Measurements from ENCODE around the gene SCRN1. TPM values are rescaled to one million over a fixed set of nuclear protein-coding genes. Genes with fewer than 3 reads are reported as not detected.

SCRN1 gene
- total and polyA plus RNA-seq, 7 experiments from 2014 or later: 1.6 to 8.7 (median 2.3) TPM

DNA sequence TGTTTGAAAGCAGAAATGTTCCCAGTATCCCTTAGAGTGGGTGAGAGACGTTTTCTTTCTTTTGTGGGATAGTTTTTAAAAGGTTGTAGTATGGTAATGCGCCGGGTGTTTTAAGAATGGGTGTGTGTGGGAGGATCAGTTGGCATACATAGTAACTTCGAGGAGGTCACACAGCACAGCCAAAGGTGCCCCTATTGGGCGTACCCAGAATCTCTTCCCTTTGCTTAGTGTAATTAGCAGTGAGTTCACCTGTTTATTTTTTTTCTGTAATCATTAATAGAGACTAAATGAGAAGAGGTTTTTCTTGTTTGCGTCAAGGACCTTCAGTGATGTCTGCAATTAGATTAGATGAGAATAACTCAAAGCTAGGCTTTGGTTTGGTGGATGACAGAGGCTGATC, 40.1 kb upstream of the SCRN1 start:
- DNase-seq: peak in 5 of 9 donors; percentile 7 to 18 (median 11)

DNA sequence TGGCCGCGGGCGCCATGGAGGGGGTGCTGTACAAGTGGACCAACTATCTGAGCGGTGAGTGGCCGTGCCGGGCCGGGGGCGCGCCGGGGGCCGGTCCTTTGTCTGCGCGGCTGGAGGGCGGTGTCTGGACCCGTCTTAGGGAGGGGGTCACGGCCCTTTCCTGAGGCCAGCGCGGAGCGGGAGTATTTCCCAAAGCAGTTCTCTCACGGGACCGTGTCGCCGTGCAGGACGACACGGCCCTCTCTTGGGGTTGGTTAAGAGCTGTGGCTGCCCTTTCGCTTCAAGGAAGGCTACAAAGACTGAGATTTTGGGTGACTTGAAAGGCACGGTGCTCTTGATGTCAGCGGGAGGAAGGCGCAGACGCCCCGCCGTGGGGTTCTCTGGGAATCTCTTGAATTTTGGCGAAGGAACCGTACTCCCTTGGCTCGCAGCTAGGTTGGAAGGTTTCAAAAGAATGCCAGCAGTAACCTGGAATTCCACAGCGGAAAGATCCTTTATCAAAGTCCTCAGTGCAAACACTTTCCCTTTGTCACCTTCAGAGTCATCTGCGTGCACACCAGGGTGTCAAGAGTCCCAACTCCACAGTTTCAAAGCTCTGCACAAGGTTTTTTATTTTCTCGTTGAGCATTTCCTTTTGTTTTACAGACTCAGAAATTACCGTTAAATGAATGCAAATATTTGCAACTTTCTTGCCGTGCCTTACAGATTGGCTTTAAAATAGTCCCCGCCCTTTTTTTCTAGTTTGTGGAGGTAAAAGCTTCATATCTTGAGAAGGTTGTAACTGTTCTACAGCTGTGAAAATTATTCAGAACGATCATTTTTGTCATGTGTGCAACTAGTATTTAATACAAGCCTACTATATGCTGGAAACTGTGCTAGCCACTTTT, 39.4 kb upstream of the SCRN1 start:
- Histone ChIP-seq H3K27me3 (ENCODE audit: control insufficient read depth in 2 of 2, insufficient read depth in 2 of 2, low read length in 2 of 2) (no peaks in the 10 kb centered on the region), H3K27ac (ENCODE audit: low read depth, low read length) (peak overlapping the region; percentile 69), H3K4me1 (ENCODE audit: control insufficient read depth in 2 of 2, insufficient read depth in 2 of 2, low read length in 2 of 2) (peaks cover 6 to 20% of the 10 kb centered on the region in 2 donors), H3K36me3 (ENCODE audit: control insufficient read depth in 2 of 3, insufficient read depth in 3 of 3, low read length in 3 of 3) (peaks cover 0 to 6% (median 0%) of the 10 kb centered on the region in 3 experiments), H3K4me3 (ENCODE audit: low read length) (peak overlapping the region; percentile 79), H3K9me3 (ENCODE audit: control insufficient read depth in 2 of 3, low read length in 3 of 3) (no peaks in the 10 kb centered on the region)
- no peaks in the 10 kb centered on the region for H3K27me3 Mint-ChIP-seq
- H3K4me1 Mint-ChIP-seq: peaks cover 14 to 31% (median 29%) of the 10 kb centered on the region in 7 donors
- ChIA-PET CTCF (interaction anchor here (0.8 kb wide), 1 partner anchor 33 kb away, joined by 4 read pairs; no protein-coding TSS in a partner anchor), POLR2A (interaction anchor here (0.9 to 1.7 kb wide), 4 partner anchors 8 to 449 kb away, joined by 3 to 10 read pairs (median 4); no protein-coding TSS in a partner anchor)
- intact Hi-C loops (cut with micrococcal nuclease): loop anchor here (1.0 to 5.0 kb wide), 9 partner anchors 33 to 743 kb away; partner anchors contain the start of genes GARS1 (in 1 of the 2), GGCT (in 1 of the 2), MINDY4 (in 1 of the 2) and MTURN (in 1 of the 2)
- DNase-seq (peak in 7 of 9 donors; percentile 33 to 53 (median 42)), ATAC-seq (peak; percentile 3)
- no peak overlapping the region for H3K4me3 Mint-ChIP-seq
- H3K9me3 Mint-ChIP-seq: no peaks in the 10 kb centered on the region
- H3K36me3 Mint-ChIP-seq: peaks cover 0 to 2% (median 0%) of the 10 kb centered on the region in 5 donors
- peak overlapping the region in 5 of 9 donors; percentile 51 to 90 (median 71) for H3K27ac Mint-ChIP-seq

More for the DNA sequence above, 40.1 kb upstream of the SCRN1 start:
- CTCF ChIA-PET: interaction anchor here (0.8 to 1.4 kb wide), 2 partner anchors 32 to 34 kb away, joined by 4 read pairs; no protein-coding TSS in a partner anchor
- intact Hi-C loops (cut with micrococcal nuclease): loop anchor here (1.0 to 5.0 kb wide), 6 partner anchors 33 to 743 kb away; partner anchors contain the start of genes MINDY4 (in 1 of the 2) and SCRN1 (in 1 of the 2)
- H3K4me3 ChIP-seq (ENCODE audit: low read length): peak overlapping the region; percentile 79
- H3K27ac Mint-ChIP-seq: peak overlapping the region in 2 of 9 donors; percentile 51 to 90
- H3K9me3 Mint-ChIP-seq: no peaks in the 10 kb centered on the region
- no peaks in the 10 kb centered on the region for H3K27me3 Mint-ChIP-seq
- H3K36me3 Mint-ChIP-seq: peaks cover 0 to 5% (median 0%) of the 10 kb centered on the region in 5 donors
- peaks cover 0 to 6% (median 0%) of the 10 kb centered on the region in 3 experiments for H3K36me3 ChIP-seq (ENCODE audit: control insufficient read depth in 2 of 3, insufficient read depth in 3 of 3, low read length in 3 of 3)
- no peaks in the 10 kb centered on the region for H3K9me3 ChIP-seq (ENCODE audit: control insufficient read depth in 2 of 3, low read length in 3 of 3)
- peak overlapping the region; percentile 69 for H3K27ac ChIP-seq (ENCODE audit: low read depth, low read length)
- POLR2A ChIA-PET: interaction anchor here (1.5 kb wide), 1 partner anchor 12 kb away, joined by 6 read pairs; no protein-coding TSS in a partner anchor
- H3K4me3 Mint-ChIP-seq: no peak overlapping the region
- H3K27me3 ChIP-seq (ENCODE audit: control insufficient read depth in 2 of 2, insufficient read depth in 2 of 2, low read length in 2 of 2): no peaks in the 10 kb centered on the region
- no peak for ATAC-seq
- H3K4me1 Mint-ChIP-seq: peaks cover 14 to 27% (median 24%) of the 10 kb centered on the region in 7 donors
- H3K4me1 ChIP-seq (ENCODE audit: control insufficient read depth in 2 of 2, insufficient read depth in 2 of 2, low read length in 2 of 2): peaks cover 6 to 20% of the 10 kb centered on the region in 2 donors

DNA sequence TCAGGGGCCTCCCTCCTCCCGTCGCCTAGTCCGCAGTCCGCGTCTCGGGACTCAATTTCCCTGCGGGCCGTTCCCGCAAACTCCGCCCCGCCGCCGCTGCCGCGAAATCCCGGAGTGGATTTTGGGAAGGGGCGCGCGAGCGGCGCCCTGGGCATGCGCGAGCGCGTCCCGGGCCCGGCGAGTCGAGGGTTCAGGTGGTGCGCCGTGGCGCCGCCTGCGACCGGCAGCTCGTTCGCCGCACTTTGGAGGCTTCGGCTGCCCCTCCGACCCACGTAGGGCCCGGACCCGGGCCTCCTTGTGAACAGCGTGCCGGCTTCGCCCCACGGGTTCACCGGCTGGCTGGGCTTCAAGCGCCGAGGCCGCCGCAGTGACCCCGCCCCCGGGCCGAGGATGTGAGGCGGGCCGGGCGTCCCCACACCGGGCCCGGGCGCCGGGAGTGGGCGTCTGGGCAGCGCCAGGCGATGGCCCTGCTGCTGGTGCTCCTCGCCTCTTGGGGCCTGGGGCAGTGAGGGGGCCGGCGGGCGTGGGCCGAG, 38.7 kb upstream of the SCRN1 start, which contains the start of gene PLEKHA8:
Gene PLEKHA8, plus strand, starts transcription at position 197 of the 533 bp plus-strand sequence. CDS start 351 bp downstream, outside the sequence.
- H3K27ac Mint-ChIP-seq: peak within 1 kb of the TSS; percentile 74 to 94 (median 88)
- H3K4me3 Mint-ChIP-seq: peak within 1 kb of the TSS in 6 of 10 donors; percentile 85 to 98 (median 89)

GRCh38 chr7:30027740-30028215, 38.2 kb upstream of the SCRN1 start:
- H3K27ac Mint-ChIP-seq: peak overlapping the region; percentile 74 to 94 (median 88)
- no peaks in the 10 kb centered on the region for H3K27me3 ChIP-seq (ENCODE audit: control insufficient read depth in 2 of 2, insufficient read depth in 2 of 2, low read length in 2 of 2)
- H3K36me3 ChIP-seq (ENCODE audit: control insufficient read depth in 2 of 3, insufficient read depth in 3 of 3, low read length in 3 of 3): peaks cover 0 to 6% (median 0%) of the 10 kb centered on the region in 3 experiments
- no peak for ATAC-seq
- no peaks in the 10 kb centered on the region for H3K9me3 Mint-ChIP-seq
- no peaks in the 10 kb centered on the region for H3K27me3 Mint-ChIP-seq
- CTCF ChIA-PET: interaction anchor here (0.7 to 1.4 kb wide), 2 partner anchors 34 to 43 kb away, joined by 3 to 8 read pairs; no protein-coding TSS in a partner anchor
- peak in 1 of 9 donors; percentile 8 for DNase-seq
- H3K4me3 ChIP-seq (ENCODE audit: low read length): peak overlapping the region; percentile 79
- intact Hi-C loops (cut with micrococcal nuclease): loop anchor here (1.0 to 5.0 kb wide), 14 partner anchors 35 to 1697 kb away; partner anchors contain the start of genes MINDY4 (in 2 of the 2), MTURN (in 2 of the 2), NOD1 (in 2 of the 2) and SCRN1 (in 2 of the 2)
- POLR2A ChIA-PET: interaction anchor here (0.9 to 2.2 kb wide), 6 partner anchors 9 to 450 kb away, joined by 3 to 10 read pairs (median 4); partner anchors contain the start of gene MTURN
- peaks cover 6 to 20% of the 10 kb centered on the region in 2 donors for H3K4me1 ChIP-seq (ENCODE audit: control insufficient read depth in 2 of 2, insufficient read depth in 2 of 2, low read length in 2 of 2)
- peaks cover 0 to 5% (median 0%) of the 10 kb centered on the region in 5 donors for H3K36me3 Mint-ChIP-seq
- H3K9me3 ChIP-seq (ENCODE audit: control insufficient read depth in 2 of 3, low read length in 3 of 3): no peaks in the 10 kb centered on the region
- peak overlapping the region in 6 of 10 donors; percentile 85 to 98 (median 89) for H3K4me3 Mint-ChIP-seq
- H3K27ac ChIP-seq (ENCODE audit: low read depth, low read length): peak overlapping the region; percentile 69
- H3K4me1 Mint-ChIP-seq: peaks cover 26 to 43% (median 40%) of the 10 kb centered on the region in 7 donors

More for the DNA sequence above, 38.7 kb upstream of the SCRN1 start, which contains the start of gene PLEKHA8:
- Mint-ChIP-seq H3K4me1 (peaks cover 21 to 38% (median 36%) of the 10 kb centered on the region in 7 donors), H3K36me3 (peaks cover 0 to 5% (median 0%) of the 10 kb centered on the region in 5 donors), H3K27me3 (no peaks in the 10 kb centered on the region), H3K9me3 (no peaks in the 10 kb centered on the region)
- Histone ChIP-seq H3K36me3 (ENCODE audit: control insufficient read depth in 2 of 3, insufficient read depth in 3 of 3, low read length in 3 of 3) (peaks cover 0 to 6% (median 0%) of the 10 kb centered on the region in 3 experiments), H3K4me3 (ENCODE audit: low read length) (peak within 1 kb of the TSS; percentile 79), H3K27me3 (ENCODE audit: control insufficient read depth in 2 of 2, insufficient read depth in 2 of 2, low read length in 2 of 2) (no peaks in the 10 kb centered on the region), H3K27ac (ENCODE audit: low read depth, low read length) (peak within 1 kb of the TSS; percentile 69), H3K9me3 (ENCODE audit: control insufficient read depth in 2 of 3, low read length in 3 of 3) (no peaks in the 10 kb centered on the region), H3K4me1 (ENCODE audit: control insufficient read depth in 2 of 2, insufficient read depth in 2 of 2, low read length in 2 of 2) (peaks cover 6 to 20% of the 10 kb centered on the region in 2 donors)
- ATAC-seq (peak; percentile 67), DNase-seq (peak; percentile 78 to 97 (median 89))
- ChIA-PET POLR2A (interaction anchor here (0.9 to 2.2 kb wide), 5 partner anchors 9 to 450 kb away, joined by 3 to 10 read pairs (median 4); partner anchors contain the start of gene MTURN), CTCF (interaction anchor here (1.4 kb wide), 1 partner anchor 34 kb away, joined by 8 read pairs; no protein-coding TSS in a partner anchor)
- intact Hi-C loops (cut with micrococcal nuclease): loop anchor here (1.0 to 5.0 kb wide), 7 partner anchors 35 to 744 kb away; partner anchors contain the start of genes GARS1 (in 1 of the 2), GGCT (in 1 of the 2), MINDY4 (in 1 of the 2) and MTURN (in 1 of the 2)

DNA sequence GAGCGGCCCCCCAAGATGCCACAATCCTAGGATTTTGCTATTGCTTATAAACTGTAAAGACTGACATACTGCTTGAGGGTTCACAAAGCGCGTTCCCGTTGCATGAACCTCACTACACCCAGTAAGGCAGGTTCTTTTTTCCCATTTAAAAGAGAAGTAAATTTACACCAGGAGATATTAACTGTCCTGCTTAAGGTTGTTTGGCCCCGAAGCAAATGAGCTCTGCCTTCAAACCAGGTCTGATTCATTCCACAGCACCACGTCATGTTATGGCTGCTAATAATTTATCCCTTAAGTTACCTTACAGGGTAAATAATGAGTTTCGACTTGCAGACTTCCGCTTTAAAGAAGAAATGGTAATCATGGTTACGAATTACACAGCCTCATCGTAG, 37.5 kb upstream of the SCRN1 start:
- peak overlapping the region; percentile 79 for H3K4me3 ChIP-seq (ENCODE audit: low read length)
- no peaks in the 10 kb centered on the region for H3K27me3 ChIP-seq (ENCODE audit: control insufficient read depth in 2 of 2, insufficient read depth in 2 of 2, low read length in 2 of 2)
- no peaks in the 10 kb centered on the region for H3K27me3 Mint-ChIP-seq
- H3K27ac Mint-ChIP-seq: peak overlapping the region; percentile 74 to 94 (median 88)
- H3K36me3 Mint-ChIP-seq: peaks cover 0 to 5% (median 0%) of the 10 kb centered on the region in 5 donors
- H3K4me1 Mint-ChIP-seq: peaks cover 28 to 47% (median 40%) of the 10 kb centered on the region in 7 donors
- H3K27ac ChIP-seq (ENCODE audit: low read depth, low read length): peak overlapping the region; percentile 69
- H3K4me1 ChIP-seq (ENCODE audit: control insufficient read depth in 2 of 2, insufficient read depth in 2 of 2, low read length in 2 of 2): peaks cover 6 to 20% of the 10 kb centered on the region in 2 donors
- H3K4me3 Mint-ChIP-seq: peak overlapping the region in 6 of 10 donors; percentile 85 to 98 (median 89)
- peaks cover 0 to 6% (median 0%) of the 10 kb centered on the region in 3 experiments for H3K36me3 ChIP-seq (ENCODE audit: control insufficient read depth in 2 of 3, insufficient read depth in 3 of 3, low read length in 3 of 3)
- CTCF ChIA-PET: interaction anchor here (0.7 to 1.4 kb wide), 2 partner anchors 35 to 43 kb away, joined by 3 to 8 read pairs; no protein-coding TSS in a partner anchor
- peak in 6 of 9 donors; percentile 25 to 59 (median 48) for DNase-seq
- intact Hi-C loops (cut with micrococcal nuclease): loop anchor here (1.0 to 5.0 kb wide), 10 partner anchors 38 to 1696 kb away; partner anchors contain the start of genes MINDY4 (in 2 of the 2), NOD1 (in 2 of the 2), SCRN1 (in 2 of the 2) and MTURN (in 1 of the 2)
- POLR2A ChIA-PET: interaction anchor here (0.6 to 2.2 kb wide), 5 partner anchors 108 to 257 kb away, joined by 3 to 7 read pairs (median 4); partner anchors contain the start of genes MTURN and ZNRF2
- H3K9me3 Mint-ChIP-seq: no peaks in the 10 kb centered on the region
- ATAC-seq: peak; percentile 32
- H3K9me3 ChIP-seq (ENCODE audit: control insufficient read depth in 2 of 3, low read length in 3 of 3): no peaks in the 10 kb centered on the region
